Measurements from ENCODE around the gene MBNL2.
A peak's percentile ranks its signal among the peaks of the same experiment; 100 is the strongest.

DNA sequence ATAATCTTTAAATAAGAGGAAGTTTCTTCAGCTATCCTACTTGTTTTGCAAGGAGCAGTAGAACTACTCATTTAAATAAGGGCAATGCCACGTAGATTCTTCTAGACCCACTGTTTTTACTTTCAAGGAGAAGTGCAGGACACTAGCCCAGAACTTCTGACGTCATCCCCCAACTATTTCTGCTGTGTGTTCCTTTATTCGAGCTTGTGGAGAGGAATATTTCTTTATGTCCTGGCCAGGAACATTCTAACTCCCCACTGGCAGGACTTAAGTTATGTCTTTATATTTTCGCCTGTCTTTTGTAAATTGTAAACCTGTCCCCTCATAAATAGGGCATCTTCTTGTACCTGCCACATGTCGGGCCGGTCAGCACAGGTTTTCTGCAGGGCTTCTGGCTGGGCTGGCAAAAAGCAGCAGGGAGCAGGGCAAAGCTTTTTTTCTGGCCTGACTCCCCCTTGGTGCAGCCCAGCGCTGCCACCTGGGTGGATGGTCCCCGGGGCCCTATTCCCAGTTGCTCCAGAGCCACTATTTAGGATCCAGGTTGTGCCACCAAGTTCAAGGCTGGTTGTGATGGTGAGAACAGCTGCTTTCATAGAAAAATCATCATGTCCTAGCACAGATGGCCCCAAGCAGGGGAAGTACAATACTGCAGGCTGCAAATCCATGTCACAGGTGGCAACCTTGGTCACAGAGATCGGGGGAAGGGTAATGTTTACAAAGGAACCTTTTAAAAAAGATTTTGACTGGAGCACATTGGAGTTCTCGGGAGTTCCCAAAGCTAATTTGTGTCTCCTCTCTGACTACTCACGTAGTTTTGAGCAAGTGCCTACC, 1.8 kb downstream of the MBNL2 start:
- TF ChIP-seq JUNB (IDR thresholded peaks at IDR 0.05; ENCODE audit: unreplicated experiment) (no peak), EZH2 (IDR thresholded peaks at IDR 0.05; ENCODE audit: low read depth, unreplicated experiment) (no peak), CREB1 (CRISPR knock-in tag; IDR thresholded peaks at IDR 0.05; ENCODE audit: low read depth) (peak; percentile 80), ZNF114 (CRISPR knock-in tag; IDR thresholded peaks at IDR 0.05) (no peak)
- TF ChIP-seq, protein P1, sequence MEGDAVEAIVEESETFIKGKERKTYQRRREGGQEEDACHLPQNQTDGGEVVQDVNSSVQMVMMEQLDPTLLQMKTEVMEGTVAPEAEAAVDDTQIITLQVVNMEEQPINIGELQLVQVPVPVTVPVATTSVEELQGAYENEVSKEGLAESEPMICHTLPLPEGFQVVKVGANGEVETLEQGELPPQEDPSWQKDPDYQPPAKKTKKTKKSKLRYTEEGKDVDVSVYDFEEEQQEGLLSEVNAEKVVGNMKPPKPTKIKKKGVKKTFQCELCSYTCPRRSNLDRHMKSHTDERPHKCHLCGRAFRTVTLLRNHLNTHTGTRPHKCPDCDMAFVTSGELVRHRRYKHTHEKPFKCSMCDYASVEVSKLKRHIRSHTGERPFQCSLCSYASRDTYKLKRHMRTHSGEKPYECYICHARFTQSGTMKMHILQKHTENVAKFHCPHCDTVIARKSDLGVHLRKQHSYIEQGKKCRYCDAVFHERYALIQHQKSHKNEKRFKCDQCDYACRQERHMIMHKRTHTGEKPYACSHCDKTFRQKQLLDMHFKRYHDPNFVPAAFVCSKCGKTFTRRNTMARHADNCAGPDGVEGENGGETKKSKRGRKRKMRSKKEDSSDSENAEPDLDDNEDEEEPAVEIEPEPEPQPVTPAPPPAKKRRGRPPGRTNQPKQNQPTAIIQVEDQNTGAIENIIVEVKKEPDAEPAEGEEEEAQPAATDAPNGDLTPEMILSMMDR (conservative IDR thresholded peaks at IDR 0.05; ENCODE audit: low read depth in 2 of 2), result no peak
- TF ChIP-seq, protein P2, sequence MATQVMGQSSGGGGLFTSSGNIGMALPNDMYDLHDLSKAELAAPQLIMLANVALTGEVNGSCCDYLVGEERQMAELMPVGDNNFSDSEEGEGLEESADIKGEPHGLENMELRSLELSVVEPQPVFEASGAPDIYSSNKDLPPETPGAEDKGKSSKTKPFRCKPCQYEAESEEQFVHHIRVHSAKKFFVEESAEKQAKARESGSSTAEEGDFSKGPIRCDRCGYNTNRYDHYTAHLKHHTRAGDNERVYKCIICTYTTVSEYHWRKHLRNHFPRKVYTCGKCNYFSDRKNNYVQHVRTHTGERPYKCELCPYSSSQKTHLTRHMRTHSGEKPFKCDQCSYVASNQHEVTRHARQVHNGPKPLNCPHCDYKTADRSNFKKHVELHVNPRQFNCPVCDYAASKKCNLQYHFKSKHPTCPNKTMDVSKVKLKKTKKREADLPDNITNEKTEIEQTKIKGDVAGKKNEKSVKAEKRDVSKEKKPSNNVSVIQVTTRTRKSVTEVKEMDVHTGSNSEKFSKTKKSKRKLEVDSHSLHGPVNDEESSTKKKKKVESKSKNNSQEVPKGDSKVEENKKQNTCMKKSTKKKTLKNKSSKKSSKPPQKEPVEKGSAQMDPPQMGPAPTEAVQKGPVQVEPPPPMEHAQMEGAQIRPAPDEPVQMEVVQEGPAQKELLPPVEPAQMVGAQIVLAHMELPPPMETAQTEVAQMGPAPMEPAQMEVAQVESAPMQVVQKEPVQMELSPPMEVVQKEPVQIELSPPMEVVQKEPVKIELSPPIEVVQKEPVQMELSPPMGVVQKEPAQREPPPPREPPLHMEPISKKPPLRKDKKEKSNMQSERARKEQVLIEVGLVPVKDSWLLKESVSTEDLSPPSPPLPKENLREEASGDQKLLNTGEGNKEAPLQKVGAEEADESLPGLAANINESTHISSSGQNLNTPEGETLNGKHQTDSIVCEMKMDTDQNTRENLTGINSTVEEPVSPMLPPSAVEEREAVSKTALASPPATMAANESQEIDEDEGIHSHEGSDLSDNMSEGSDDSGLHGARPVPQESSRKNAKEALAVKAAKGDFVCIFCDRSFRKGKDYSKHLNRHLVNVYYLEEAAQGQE (IDR thresholded peaks at IDR 0.05; ENCODE audit: unreplicated experiment), result no peak
